Type B pancreatic cell (in vitro differentiated cells): ENCODE data around the gene DDX11. TPM values are rescaled to one million over a fixed set of nuclear protein-coding genes. Genes with fewer than 3 reads are reported as not detected.
"Not testable (repeated sequence)": the region's sequence is repeated elsewhere in the genome, so short reads cannot be mapped to it uniquely, and the experiment has no call there.

Experiments
- DNase-seq: peaks from one replicate; pipeline ENCODE4 v3.0.0; 2021; ENCODE audit warnings: mixed read lengths; ENCODE audit not compliant: unreplicated experiment; ENCODE audit errors: extremely low spot score
- H3K27ac Mint-ChIP-seq: 2 replicates; pipeline ENCODE4 v1.8.0; 2021; ENCODE audit warnings: mild to moderate bottlenecking, mixed read lengths
- H3K27me3 Mint-ChIP-seq: 2 replicates; pipeline ENCODE4 v1.8.0; 2021; ENCODE audit warnings: mixed read lengths
- H3K36me3 Mint-ChIP-seq: 2 replicates; pipeline ENCODE4 v1.8.0; 2021; ENCODE audit warnings: mixed read lengths
- H3K4me1 Mint-ChIP-seq: one replicate; pipeline ENCODE4 v1.8.0; 2021; ENCODE audit warnings: mixed read lengths; ENCODE audit not compliant: unreplicated experiment
- H3K4me3 Mint-ChIP-seq: 2 replicates; pipeline ENCODE4 v1.8.0; 2021; ENCODE audit warnings: mild to moderate bottlenecking, mixed read lengths
- H3K9me3 Mint-ChIP-seq: 2 replicates; pipeline ENCODE4 v1.8.0; 2021; ENCODE audit warnings: mixed read lengths
- total RNA-seq: library from RNA; stranded (reverse); gene quantifications from 2 replicates; pipeline ENCODE4 v1.2.1, GENCODE V29; 2021; ENCODE audit warnings: low replicate concordance
- TF ChIP-seq, protein P1 (sequence below): fragments of 200-600 bp; sonication (generic); conservative IDR thresholded peaks from 2 replicates; pipeline ENCODE4 v1.5.0; 2021; ENCODE audit warnings: antibody characterized with exemption, mild to moderate bottlenecking

DDX11 gene
- total RNA-seq, 1 donor from 2014 or later, result 144 TPM

DNA sequence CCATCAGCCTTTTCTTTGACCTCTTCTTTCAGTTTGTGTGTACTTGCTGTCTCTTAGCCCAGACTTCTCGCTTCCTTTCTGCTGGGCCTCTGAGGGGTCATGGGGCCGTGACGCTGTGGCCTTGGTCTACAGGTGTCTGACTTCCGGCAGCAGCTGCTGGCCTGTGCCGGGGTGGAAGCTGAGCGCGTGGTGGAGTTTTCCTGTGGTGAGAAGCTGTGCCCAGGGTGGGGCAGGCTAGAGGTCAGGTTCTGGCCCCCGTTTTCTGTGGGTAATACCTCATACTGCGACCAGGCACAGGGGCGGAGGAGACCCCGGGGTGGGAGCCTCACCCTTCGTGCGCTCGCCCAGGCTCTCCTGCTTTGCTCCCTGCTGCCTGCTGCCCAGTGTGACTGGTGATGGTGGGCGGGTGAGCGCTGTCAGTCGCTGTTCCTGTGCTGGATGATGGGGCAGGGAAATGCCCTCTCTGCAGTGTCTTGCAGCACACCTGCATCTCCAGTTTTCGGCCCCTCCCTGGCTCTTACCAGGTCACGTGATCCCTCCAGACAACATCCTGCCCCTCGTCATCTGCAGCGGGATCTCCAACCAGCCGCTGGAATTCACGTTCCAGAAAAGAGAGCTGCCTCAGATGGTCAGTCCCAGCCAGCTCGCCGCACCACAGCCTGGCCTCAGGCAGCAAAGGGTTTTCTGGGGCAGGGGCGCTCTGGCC lies 27.0 kb downstream of the DDX11 start:
- DNase-seq, H3K9me3 Mint-ChIP-seq, H3K4me1 Mint-ChIP-seq, H3K4me3 Mint-ChIP-seq, H3K27me3 Mint-ChIP-seq, H3K27ac Mint-ChIP-seq: not testable (repeated sequence)
- peaks cover 11% of the 10 kb centered on the region for H3K36me3 Mint-ChIP-seq

GRCh38 chr12:31102125-31102524 lies 28.5 kb downstream of the DDX11 start:
- H3K9me3 Mint-ChIP-seq, H3K27ac Mint-ChIP-seq, H3K4me3 Mint-ChIP-seq, H3K36me3 Mint-ChIP-seq, H3K27me3 Mint-ChIP-seq, H3K4me1 Mint-ChIP-seq, DNase-seq: not testable (repeated sequence)

DNA sequence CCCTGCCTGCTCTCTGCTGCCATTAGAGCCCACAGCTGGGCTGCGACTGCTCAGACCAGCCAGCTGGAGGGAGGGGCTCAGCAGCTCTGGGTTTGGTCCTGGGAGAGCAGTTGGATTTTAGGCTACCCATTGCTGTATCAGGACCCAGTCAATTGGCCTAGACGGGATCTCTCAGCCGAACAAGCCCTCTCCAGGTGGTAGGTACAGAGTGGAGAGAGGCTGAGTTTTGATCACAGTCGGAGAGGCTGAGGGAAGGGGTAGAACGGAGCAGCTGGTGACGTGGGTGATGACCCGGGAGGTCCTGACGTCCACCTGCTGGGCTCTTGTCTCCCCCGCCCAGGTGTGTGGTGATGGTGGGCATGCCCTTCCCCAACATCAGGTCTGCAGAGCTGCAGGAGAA lies 28.9 kb downstream of the DDX11 start:
- not testable (repeated sequence) for H3K27ac Mint-ChIP-seq, H3K36me3 Mint-ChIP-seq, DNase-seq, H3K27me3 Mint-ChIP-seq, H3K4me3 Mint-ChIP-seq, H3K4me1 Mint-ChIP-seq, H3K9me3 Mint-ChIP-seq

DNA sequence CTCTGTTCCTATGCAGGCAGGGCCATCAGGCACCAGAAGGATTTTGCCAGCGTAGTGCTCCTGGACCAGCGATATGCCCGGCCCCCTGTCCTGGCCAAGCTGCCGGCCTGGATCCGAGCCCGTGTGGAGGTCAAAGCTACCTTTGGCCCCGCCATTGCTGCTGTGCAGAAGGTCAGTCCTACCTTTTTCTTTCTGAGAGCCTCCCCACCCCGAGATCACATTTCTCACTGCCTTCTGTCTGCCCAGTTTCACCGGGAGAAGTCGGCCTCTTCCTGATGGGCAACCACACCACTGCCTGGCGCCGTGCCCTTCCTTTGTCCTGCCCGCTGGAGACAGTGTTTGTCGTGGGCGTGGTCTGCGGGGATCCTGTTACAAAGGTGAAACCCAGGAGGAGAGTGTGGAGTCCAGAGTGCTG lies 29.9 kb downstream of the DDX11 start:
- not testable (repeated sequence) for H3K4me3 Mint-ChIP-seq, H3K27ac Mint-ChIP-seq, H3K9me3 Mint-ChIP-seq, H3K4me1 Mint-ChIP-seq, H3K36me3 Mint-ChIP-seq, DNase-seq, H3K27me3 Mint-ChIP-seq

DNA sequence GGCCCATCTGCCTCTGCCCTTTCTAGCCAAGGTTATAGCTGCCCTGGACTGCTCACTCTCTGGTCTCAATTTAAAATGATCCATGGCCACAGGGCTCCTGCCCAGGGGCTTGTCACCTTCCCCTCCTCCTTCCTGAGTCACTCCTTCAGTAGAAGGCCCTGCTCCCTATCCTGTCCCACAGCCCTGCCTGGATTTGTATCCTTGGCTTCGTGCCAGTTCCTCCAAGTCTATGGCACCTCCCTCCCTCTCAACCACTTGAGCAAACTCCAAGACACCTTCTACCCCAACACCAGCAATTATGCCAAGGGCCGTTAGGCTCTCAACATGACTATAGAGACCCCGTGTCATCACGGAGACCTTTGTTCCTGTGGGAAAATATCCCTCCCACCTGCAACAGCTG lies 30.6 kb downstream of the DDX11 start:
- not testable (repeated sequence) for DNase-seq, H3K4me3 Mint-ChIP-seq, H3K27me3 Mint-ChIP-seq, H3K36me3 Mint-ChIP-seq, H3K4me1 Mint-ChIP-seq, H3K27ac Mint-ChIP-seq, H3K9me3 Mint-ChIP-seq

DNA sequence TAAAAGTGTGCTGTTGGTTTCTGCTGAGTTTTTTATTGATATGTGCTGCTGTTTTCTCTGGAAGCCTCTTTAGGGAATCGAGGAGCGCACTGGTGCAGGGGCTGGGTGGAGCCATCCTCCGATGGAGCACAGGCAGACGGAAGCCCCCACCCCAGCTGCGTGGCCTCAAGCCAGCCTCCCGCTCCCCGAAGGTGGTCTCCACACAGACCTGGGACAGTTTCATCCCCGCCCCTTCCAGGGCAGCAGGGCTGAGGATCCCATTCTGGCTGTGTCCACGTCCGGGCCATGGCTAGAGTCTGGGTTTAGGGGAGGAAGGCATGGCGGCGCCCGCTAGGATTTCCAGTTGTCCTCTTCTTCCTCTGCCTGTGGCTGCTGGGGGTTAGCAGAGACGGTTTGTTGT lies 31.1 kb downstream of the DDX11 start:
- H3K27me3 Mint-ChIP-seq, DNase-seq, H3K9me3 Mint-ChIP-seq, H3K36me3 Mint-ChIP-seq, H3K27ac Mint-ChIP-seq, H3K4me1 Mint-ChIP-seq, H3K4me3 Mint-ChIP-seq: not testable (repeated sequence)

- Mint-ChIP-seq H3K4me3 (no peak overlapping the region), H3K36me3 (peaks cover 4% of the 10 kb centered on the region), H3K27ac (no peak overlapping the region), H3K4me1 (no peaks in the 10 kb centered on the region), H3K27me3 (no peaks in the 10 kb centered on the region), H3K9me3 (no peaks in the 10 kb centered on the region)
- DNase-seq, result no peak
- TF ChIP-seq, protein P1, sequence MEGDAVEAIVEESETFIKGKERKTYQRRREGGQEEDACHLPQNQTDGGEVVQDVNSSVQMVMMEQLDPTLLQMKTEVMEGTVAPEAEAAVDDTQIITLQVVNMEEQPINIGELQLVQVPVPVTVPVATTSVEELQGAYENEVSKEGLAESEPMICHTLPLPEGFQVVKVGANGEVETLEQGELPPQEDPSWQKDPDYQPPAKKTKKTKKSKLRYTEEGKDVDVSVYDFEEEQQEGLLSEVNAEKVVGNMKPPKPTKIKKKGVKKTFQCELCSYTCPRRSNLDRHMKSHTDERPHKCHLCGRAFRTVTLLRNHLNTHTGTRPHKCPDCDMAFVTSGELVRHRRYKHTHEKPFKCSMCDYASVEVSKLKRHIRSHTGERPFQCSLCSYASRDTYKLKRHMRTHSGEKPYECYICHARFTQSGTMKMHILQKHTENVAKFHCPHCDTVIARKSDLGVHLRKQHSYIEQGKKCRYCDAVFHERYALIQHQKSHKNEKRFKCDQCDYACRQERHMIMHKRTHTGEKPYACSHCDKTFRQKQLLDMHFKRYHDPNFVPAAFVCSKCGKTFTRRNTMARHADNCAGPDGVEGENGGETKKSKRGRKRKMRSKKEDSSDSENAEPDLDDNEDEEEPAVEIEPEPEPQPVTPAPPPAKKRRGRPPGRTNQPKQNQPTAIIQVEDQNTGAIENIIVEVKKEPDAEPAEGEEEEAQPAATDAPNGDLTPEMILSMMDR, result no peak
Measured at GRCh38 chr12:31105668-31106067, 32.0 kb downstream of the DDX11 start.

DNA sequence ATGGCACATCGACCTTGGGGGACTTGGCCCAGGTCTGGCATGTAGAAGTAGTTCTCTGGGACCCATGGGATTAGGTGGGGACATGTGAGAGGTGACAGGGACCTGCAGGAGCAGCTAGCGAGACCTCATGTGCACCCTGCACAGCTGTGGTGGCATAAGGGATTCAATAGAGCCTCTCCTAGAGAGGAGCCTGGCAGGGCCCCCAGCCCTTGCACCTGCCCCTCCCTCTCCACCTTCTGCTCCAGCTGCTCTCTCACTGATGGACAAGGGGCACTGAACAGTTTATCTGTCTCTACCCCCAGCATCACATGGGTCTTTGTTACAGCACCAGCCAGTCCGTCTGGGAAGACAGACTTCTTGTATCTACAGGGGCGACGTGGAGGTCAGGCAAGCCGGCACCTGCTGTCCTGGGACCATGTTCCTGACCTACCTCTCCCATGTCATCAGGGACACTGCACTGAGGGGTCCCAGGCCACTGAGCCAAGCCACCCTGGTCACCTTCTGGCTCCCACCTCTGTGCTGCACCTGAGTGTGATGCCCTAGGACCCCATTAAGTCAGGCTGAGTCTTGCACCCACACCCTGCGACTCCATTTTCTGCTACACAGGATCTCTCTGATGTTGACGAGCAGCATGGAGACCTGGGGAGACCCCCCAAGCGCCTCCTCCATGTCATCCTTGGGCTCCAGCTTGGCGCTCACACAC lies 32.6 kb downstream of the DDX11 start:
- Mint-ChIP-seq H3K4me1 (no peaks in the 10 kb centered on the region), H3K36me3 (peaks cover 4% of the 10 kb centered on the region), H3K27ac (no peak overlapping the region), H3K9me3 (no peaks in the 10 kb centered on the region), H3K4me3 (no peak overlapping the region), H3K27me3 (no peaks in the 10 kb centered on the region)
- TF ChIP-seq, protein P1, result no peak
- DNase-seq, result no peak

- H3K4me3 Mint-ChIP-seq, H3K4me1 Mint-ChIP-seq, H3K36me3 Mint-ChIP-seq, H3K9me3 Mint-ChIP-seq, DNase-seq, H3K27ac Mint-ChIP-seq, H3K27me3 Mint-ChIP-seq: not testable (repeated sequence)
Measured at GRCh38 chr12:31109773-31110172, 36.1 kb downstream of the DDX11 start.

GRCh38 chr12:31110263-31110662 lies 36.6 kb downstream of the DDX11 start:
- H3K27me3 Mint-ChIP-seq, H3K27ac Mint-ChIP-seq, H3K4me1 Mint-ChIP-seq, H3K9me3 Mint-ChIP-seq, H3K36me3 Mint-ChIP-seq, H3K4me3 Mint-ChIP-seq, DNase-seq: not testable (repeated sequence)

GRCh38 chr12:31115092-31115601 lies 41.5 kb downstream of the DDX11 start:
- H3K27ac Mint-ChIP-seq, H3K4me1 Mint-ChIP-seq, H3K36me3 Mint-ChIP-seq, DNase-seq, H3K4me3 Mint-ChIP-seq, H3K9me3 Mint-ChIP-seq: not testable (repeated sequence)
- peaks cover 29% of the 10 kb centered on the region for H3K27me3 Mint-ChIP-seq

DNA sequence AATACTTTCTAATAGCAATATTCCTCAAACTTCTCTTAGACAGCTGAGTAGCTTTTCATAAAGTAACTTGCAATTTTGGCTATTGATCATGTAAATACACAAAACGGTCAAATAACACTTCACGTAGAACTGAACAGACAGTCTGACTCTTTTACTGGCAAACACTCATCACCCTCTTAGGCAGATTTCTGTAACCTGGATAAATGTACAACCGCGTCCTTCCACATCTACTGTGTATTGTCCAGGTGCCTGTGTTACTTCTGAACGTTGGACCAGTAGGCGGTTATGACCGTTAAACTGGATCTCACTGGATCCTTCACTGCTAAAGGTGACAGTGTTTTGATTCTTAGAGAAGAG lies 43.2 kb downstream of the DDX11 start:
- peaks cover 33% of the 10 kb centered on the region for H3K27me3 Mint-ChIP-seq
- H3K4me1 Mint-ChIP-seq, H3K27ac Mint-ChIP-seq, H3K36me3 Mint-ChIP-seq, H3K9me3 Mint-ChIP-seq, DNase-seq: not testable (repeated sequence)
- peak overlapping the region; percentile 89 for H3K4me3 Mint-ChIP-seq
